Measurements from ENCODE around the gene NSD2. TPM values are rescaled to one million over a fixed set of nuclear protein-coding genes. Genes with fewer than 3 reads are reported as not detected.

Gene NSD2
- total and polyA plus RNA-seq, 9 of the 15 experiments (the other 6 are each of a cell fraction or from before 2014, with no cell fraction given), result 6.4 to 126 (median 58.8) TPM

DNA sequence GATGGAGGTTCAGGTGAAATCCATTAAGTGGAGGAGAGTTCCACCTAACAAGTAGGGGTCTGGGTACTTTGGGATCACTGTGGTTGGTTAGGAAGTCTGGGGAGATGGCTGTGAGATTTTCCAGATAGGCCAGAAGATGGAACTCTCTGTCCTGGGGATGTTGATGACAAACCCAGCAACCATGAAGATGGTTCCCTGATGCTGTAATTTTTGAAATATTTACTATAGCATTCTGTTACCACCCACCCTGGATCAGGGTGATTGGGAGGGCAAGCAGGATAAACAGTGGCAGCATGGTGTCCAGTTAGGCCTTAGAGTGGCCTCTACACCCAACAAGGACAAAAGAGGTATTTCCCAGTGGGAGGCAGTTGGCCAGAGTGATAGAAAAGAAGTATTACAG, 153.5 kb downstream of the NSD2 start:
- no TSS peak for BruUV-seq (replicated peaks)
- FAIRE-seq, result no peak

More for the DNA sequence above, 153.5 kb downstream of the NSD2 start:
- ChIA-PET POLR2A (interaction anchor here (0.6 to 1.1 kb wide), 2 partner anchors 12 to 100 kb away, joined by 3 to 8 read pairs; no protein-coding TSS in a partner anchor), CTCF (ENCODE audit: low intra/inter-chr PET ratio) (no interaction called here)
- H3K9me1 ChIP-seq (ENCODE audit: control insufficient read depth, insufficient read depth, low read length), result no peaks in the 10 kb centered on the region
- DNase-seq (ENCODE audit: extremely low read depth in 1 of 4, low spot score in 3 of 4) (no peak), ATAC-seq (no peak)
- H3K4me1 ChIP-seq (replicated peaks in 1 of 2; ENCODE audit: control insufficient read depth in 2 of 2, insufficient read depth in 2 of 2, low read length in 2 of 2), result peaks cover 7 to 11% of the 10 kb centered on the region in 2 experiments
- no peak overlapping the region for H3K27ac ChIP-seq (ENCODE audit: extremely low read depth, low read depth, low read length)
- no peak for TF ChIP-seq OTX1 (CRISPR knock-in tag; IDR thresholded peaks at IDR 0.05)
- TF ChIP-seq KAT2B (IDR thresholded peaks at IDR 0.05; ENCODE audit: low read depth, low read length), result no peak
- no peak for TF ChIP-seq ZNF699 (CRISPR knock-in tag; IDR thresholded peaks at IDR 0.05; ENCODE audit: insufficient replicate concordance)
- TF ChIP-seq HDAC1 (IDR thresholded peaks at IDR 0.05), result no peak
- TF ChIP-seq ELF2 (CRISPR knock-in tag; IDR thresholded peaks at IDR 0.05), result no peak
- no peak for TF ChIP-seq KDM2B (CRISPR knock-in tag; IDR thresholded peaks at IDR 0.05)
- no peak for TF ChIP-seq ZNF224 (CRISPR knock-in tag; IDR thresholded peaks at IDR 0.05)
- TF ChIP-seq, protein P1, sequence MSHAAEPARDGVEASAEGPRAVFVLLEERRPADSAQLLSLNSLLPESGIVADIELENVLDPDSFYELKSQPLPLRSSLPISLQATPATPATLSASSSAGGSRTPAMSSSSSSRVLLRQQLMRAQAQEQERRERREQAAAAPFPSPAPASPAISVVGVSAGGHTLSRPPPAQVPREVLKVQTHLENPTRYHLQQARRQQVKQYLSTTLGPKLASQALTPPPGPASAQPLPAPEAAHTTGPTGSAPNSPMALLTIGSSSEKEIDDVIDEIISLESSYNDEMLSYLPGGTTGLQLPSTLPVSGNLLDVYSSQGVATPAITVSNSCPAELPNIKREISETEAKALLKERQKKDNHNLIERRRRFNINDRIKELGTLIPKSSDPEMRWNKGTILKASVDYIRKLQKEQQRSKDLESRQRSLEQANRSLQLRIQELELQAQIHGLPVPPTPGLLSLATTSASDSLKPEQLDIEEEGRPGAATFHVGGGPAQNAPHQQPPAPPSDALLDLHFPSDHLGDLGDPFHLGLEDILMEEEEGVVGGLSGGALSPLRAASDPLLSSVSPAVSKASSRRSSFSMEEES (CRISPR knock-in tag; IDR thresholded peaks at IDR 0.05), result no peak
- TF ChIP-seq ADNP (tag; IDR thresholded peaks at IDR 0.05), result no peak
- no peak for TF ChIP-seq MYNN (IDR thresholded peaks at IDR 0.05)
- TF ChIP-seq MYNN (CRISPR knock-in tag; IDR thresholded peaks at IDR 0.05), result no peak
- TF ChIP-seq NR3C1 (CRISPR knock-in tag; IDR thresholded peaks at IDR 0.05), result no peak
- TF ChIP-seq TCFL5 (CRISPR knock-in tag; conservative IDR thresholded peaks at IDR 0.05), result no peak
- no peak for TF ChIP-seq TRIM28 (IDR thresholded peaks at IDR 0.05)
- no peak for TF ChIP-seq COPS2 (conservative IDR thresholded peaks at IDR 0.05)
- TF ChIP-seq FOXJ3 (CRISPR knock-in tag; IDR thresholded peaks at IDR 0.05), result no peak
- TF ChIP-seq EZH2 (IDR thresholded peaks at IDR 0.05; ENCODE audit: borderline replicate concordance, low read depth, low read length), result no peak
- no peak for TF ChIP-seq SAFB2 (IDR thresholded peaks at IDR 0.05; ENCODE audit: borderline replicate concordance, low read depth, low read length, severe bottlenecking)
- TF ChIP-seq DIDO1 (tag; IDR thresholded peaks at IDR 0.05; ENCODE audit: low read depth), result no peak
- TF ChIP-seq RBFOX2 (IDR thresholded peaks at IDR 0.05; ENCODE audit: low read depth, low read length), result no peak
- TF ChIP-seq ZNF444 (CRISPR knock-in tag; IDR thresholded peaks at IDR 0.05), result no peak
- H2AFZ ChIP-seq (ENCODE audit: low read depth, low read length), result no peak overlapping the region
- no peaks in the 10 kb centered on the region for H3K27me3 ChIP-seq (ENCODE audit: control insufficient read depth in 2 of 2, insufficient read depth in 2 of 2, low read length in 2 of 2)
- no peaks in the 10 kb centered on the region for H3K36me3 ChIP-seq (ENCODE audit: control insufficient read depth, insufficient read depth, low read length)
- in situ Hi-C loops (cut with MboI), result no loop called here
- no peak overlapping the region for H3K9ac ChIP-seq (ENCODE audit: insufficient read depth in 1 of 2, low read depth in 2 of 2, low read length in 2 of 2)
- H3K4me2 ChIP-seq (ENCODE audit: insufficient read depth, low read length), result no peak overlapping the region
- no peaks in the 10 kb centered on the region for H3K79me2 ChIP-seq (ENCODE audit: control insufficient read depth, insufficient read depth, low read length)
- H4K20me1 ChIP-seq (replicated peaks; ENCODE audit: control insufficient read depth, insufficient read depth, low read length), result no peaks in the 10 kb centered on the region
- intact Hi-C loops (cut with micrococcal nuclease), result no loop called here
- peaks cover 2% of the 10 kb centered on the region; the same call in 1 of the 2 replicates for H3K9me3 ChIP-seq (replicated peaks; ENCODE audit: control insufficient read depth, insufficient read depth, low read depth, low read length)
- H3K4me3 ChIP-seq, result no peak overlapping the region

All from K562 (cell line).